Measurements from ENCODE around the gene TIMP4.
A peak's percentile ranks its signal among the peaks of the same experiment; 100 is the strongest.

TIMP4 gene

GRCh38 chr3:12194669-12195161 is 36.0 kb upstream of the TIMP4 start:
- peak; percentile 60 for TF ChIP-seq CTCF (IDR thresholded peaks at IDR 0.05; ENCODE audit: extremely low read depth, missing control alignments)
- DNase-seq (ENCODE audit: low spot score), result peak; percentile 63

- no peak for DNase-seq (ENCODE audit: low spot score)
- no peak for TF ChIP-seq CTCF (IDR thresholded peaks at IDR 0.05; ENCODE audit: extremely low read depth, missing control alignments)
These were observed 35.5 kb upstream of the TIMP4 start for GRCh38 chr3:12194209-12194608.

GRCh38 chr3:12193485-12194165 is 34.9 kb upstream of the TIMP4 start:
- DNase-seq (ENCODE audit: low spot score), result peak; percentile 51
- TF ChIP-seq CTCF (IDR thresholded peaks at IDR 0.05; ENCODE audit: extremely low read depth, missing control alignments), result no peak

- DNase-seq (ENCODE audit: low spot score), result no peak
- no peak for TF ChIP-seq CTCF (IDR thresholded peaks at IDR 0.05; ENCODE audit: extremely low read depth, missing control alignments)
These were observed 34.2 kb upstream of the TIMP4 start for GRCh38 chr3:12192655-12193484.

GRCh38 chr3:12192173-12192572 is 33.5 kb upstream of the TIMP4 start:
- no peak for TF ChIP-seq CTCF (IDR thresholded peaks at IDR 0.05; ENCODE audit: extremely low read depth, missing control alignments)
- DNase-seq (ENCODE audit: low spot score), result no peak

- DNase-seq (ENCODE audit: low spot score), result no peak
- no peak for TF ChIP-seq CTCF (IDR thresholded peaks at IDR 0.05; ENCODE audit: extremely low read depth, missing control alignments)
These were observed 32.8 kb upstream of the TIMP4 start for GRCh38 chr3:12191559-12191958.

- no peak for TF ChIP-seq CTCF (IDR thresholded peaks at IDR 0.05; ENCODE audit: extremely low read depth, missing control alignments)
- DNase-seq (ENCODE audit: low spot score), result no peak
These were observed 32.1 kb upstream of the TIMP4 start for GRCh38 chr3:12190832-12191231.
